B cell (primary cell): ENCODE data around the gene SEMA6A.

Experiments used
- EZH2 ChIP-seq: IDR thresholded peaks from 2 replicates; pipeline ENCODE4 v1.6.1; 2012; ENCODE audit warnings: borderline replicate concordance, low read depth, mild to moderate bottlenecking, moderate library complexity, low read length; ENCODE audit not compliant: insufficient read depth, poor library complexity, severe bottlenecking
- TF ChIP-seq, protein P1 (sequence below): fragments of 200-600 bp; IDR thresholded peaks from one replicate; pipeline ENCODE4 v1.8.0; 2022; ENCODE audit warnings: antibody characterized with exemption, mild to moderate bottlenecking

- TF ChIP-seq, protein P1, sequence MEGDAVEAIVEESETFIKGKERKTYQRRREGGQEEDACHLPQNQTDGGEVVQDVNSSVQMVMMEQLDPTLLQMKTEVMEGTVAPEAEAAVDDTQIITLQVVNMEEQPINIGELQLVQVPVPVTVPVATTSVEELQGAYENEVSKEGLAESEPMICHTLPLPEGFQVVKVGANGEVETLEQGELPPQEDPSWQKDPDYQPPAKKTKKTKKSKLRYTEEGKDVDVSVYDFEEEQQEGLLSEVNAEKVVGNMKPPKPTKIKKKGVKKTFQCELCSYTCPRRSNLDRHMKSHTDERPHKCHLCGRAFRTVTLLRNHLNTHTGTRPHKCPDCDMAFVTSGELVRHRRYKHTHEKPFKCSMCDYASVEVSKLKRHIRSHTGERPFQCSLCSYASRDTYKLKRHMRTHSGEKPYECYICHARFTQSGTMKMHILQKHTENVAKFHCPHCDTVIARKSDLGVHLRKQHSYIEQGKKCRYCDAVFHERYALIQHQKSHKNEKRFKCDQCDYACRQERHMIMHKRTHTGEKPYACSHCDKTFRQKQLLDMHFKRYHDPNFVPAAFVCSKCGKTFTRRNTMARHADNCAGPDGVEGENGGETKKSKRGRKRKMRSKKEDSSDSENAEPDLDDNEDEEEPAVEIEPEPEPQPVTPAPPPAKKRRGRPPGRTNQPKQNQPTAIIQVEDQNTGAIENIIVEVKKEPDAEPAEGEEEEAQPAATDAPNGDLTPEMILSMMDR: no peak
- no peak for TF ChIP-seq EZH2
Measured at GRCh38 chr5:116424951-116425350, 149.7 kb downstream of the SEMA6A start.
